ENCODE results near the gene SRBD1. TPM values are rescaled to one million over a fixed set of nuclear protein-coding genes. Genes with fewer than 3 reads are reported as not detected.

Gene SRBD1
- total and polyA plus RNA-seq, 4 donors = 4.0 to 22.2 (median 10.0) TPM

GRCh38 chr2:45616658-45617411, 5.8 kb upstream of the SRBD1 start:
- Histone ChIP-seq H3K9ac (ENCODE audit: low read depth in 1 of 2, low read length in 2 of 2) (no peak overlapping the region), H3K27ac (ENCODE audit: low read depth in 1 of 2, low read length in 2 of 2) (no peak overlapping the region), H3K27me3 (ENCODE audit: control insufficient read depth in 4 of 4, insufficient read depth in 4 of 4, low read length in 3 of 4) (no peaks in the 10 kb centered on the region), H3K4me3 (ENCODE audit: low read depth in 1 of 3, low read length in 3 of 3) (no peak overlapping the region), H3K36me3 (ENCODE audit: control insufficient read depth in 4 of 4, insufficient read depth in 3 of 4, low read depth in 1 of 4, low read length in 3 of 4) (no peaks in the 10 kb centered on the region), H3K9me3 (ENCODE audit: control insufficient read depth in 4 of 4, low read length in 3 of 4) (no peaks in the 10 kb centered on the region), H3K4me1 (ENCODE audit: control insufficient read depth in 4 of 4, insufficient read depth in 4 of 4, low read length in 3 of 4) (no peaks in the 10 kb centered on the region)
- DNase-seq (ENCODE audit: low spot score) = no peak
- WGBS = 58% methylated on average over 4 of the region's 4 CpGs
- TF ChIP-seq CTCF (IDR thresholded peaks at IDR 0.05; ENCODE audit: low read depth, low read length, missing input control) = no peak
- TF ChIP-seq HNF4A (conservative IDR thresholded peaks at IDR 0.05) = no peak
- TF ChIP-seq ZBTB33 (IDR thresholded peaks at IDR 0.05) = no peak
- no peak for TF ChIP-seq EGR1 (IDR thresholded peaks at IDR 0.05; ENCODE audit: low read depth in 2 of 2)
- no peak for TF ChIP-seq REST (IDR thresholded peaks at IDR 0.05)
- TF ChIP-seq GABPA (IDR thresholded peaks at IDR 0.05 in 1 of 2, conservative IDR thresholded peaks at IDR 0.05 in 1 of 2) = no peak
- no peak for TF ChIP-seq JUND (IDR thresholded peaks at IDR 0.05)
- TF ChIP-seq HNF4G (IDR thresholded peaks at IDR 0.05) = no peak
- no peak for TF ChIP-seq RXRA (IDR thresholded peaks at IDR 0.05)
- no peak for TF ChIP-seq TAF1 (conservative IDR thresholded peaks at IDR 0.05)
- TF ChIP-seq MAX (IDR thresholded peaks at IDR 0.05) = no peak
- TF ChIP-seq ATF3 (IDR thresholded peaks at IDR 0.05) = no peak

GRCh38 chr2:45614871-45615415, 3.9 kb upstream of the SRBD1 start:
- DNase-seq (ENCODE audit: low spot score) = no peak
- H3K27ac ChIP-seq (ENCODE audit: low read depth in 1 of 2, low read length in 2 of 2) = no peak overlapping the region

More at GRCh38 chr2:45614871-45615415, 3.9 kb upstream of the SRBD1 start:
- TF ChIP-seq JUND (IDR thresholded peaks at IDR 0.05) = no peak
- Histone ChIP-seq H3K27me3 (ENCODE audit: control insufficient read depth in 4 of 4, insufficient read depth in 4 of 4, low read length in 3 of 4) (no peaks in the 10 kb centered on the region), H3K36me3 (ENCODE audit: control insufficient read depth in 4 of 4, insufficient read depth in 3 of 4, low read depth in 1 of 4, low read length in 3 of 4) (no peaks in the 10 kb centered on the region), H3K4me1 (ENCODE audit: control insufficient read depth in 4 of 4, insufficient read depth in 4 of 4, low read length in 3 of 4) (peaks cover 0 to 7% (median 3%) of the 10 kb centered on the region in 4 donors), H3K4me3 (ENCODE audit: low read depth in 1 of 3, low read length in 3 of 3) (no peak overlapping the region), H3K9ac (ENCODE audit: low read depth in 1 of 2, low read length in 2 of 2) (no peak overlapping the region), H3K9me3 (ENCODE audit: control insufficient read depth in 4 of 4, low read length in 3 of 4) (no peaks in the 10 kb centered on the region)
- 89% methylated on average over 3 of the region's 3 CpGs for whole genome bisulfite sequencing
